ENCODE measurements around the gene PHF24. TPM values are rescaled to one million over a fixed set of nuclear protein-coding genes. Genes with fewer than 3 reads are reported as not detected.
"Not testable (repeated sequence)": the region's sequence is repeated elsewhere in the genome, so short reads cannot be mapped to it uniquely, and the experiment has no call there.

The PHF24 gene
- total and polyA plus RNA-seq, 5 donors from 2014 or later = not detected

DNA sequence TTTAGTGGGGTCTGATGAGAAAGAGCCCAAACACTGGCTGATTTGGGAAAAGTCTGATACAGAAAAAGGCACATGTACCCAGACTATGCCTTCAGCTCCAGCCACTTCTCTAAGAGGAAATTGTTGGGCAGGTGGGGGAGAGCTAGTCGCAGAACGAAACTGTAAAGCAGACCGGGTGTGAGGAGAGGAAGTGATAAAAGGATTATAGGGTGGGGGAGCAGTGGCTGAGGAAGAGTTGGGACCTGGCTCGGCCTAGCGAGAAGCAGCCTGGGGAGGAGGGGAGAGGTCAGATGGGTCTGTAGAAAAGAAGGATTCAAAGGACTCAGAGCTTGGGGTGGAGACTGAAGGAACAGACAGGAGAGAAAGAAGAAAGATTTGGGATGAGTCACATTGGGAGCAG is 65.4 kb downstream of the PHF24 start:
- not testable (repeated sequence) for H3K4me3 ChIP-seq (ENCODE audit: low read depth, low read length); H3K27me3 ChIP-seq (ENCODE audit: control insufficient read depth, insufficient read depth, low read length); ATAC-seq (ENCODE audit: low read depth in 2 of 2); H3K4me1 ChIP-seq (ENCODE audit: control insufficient read depth, insufficient read depth, low read length, poor library complexity, severe bottlenecking); H3K27ac ChIP-seq (ENCODE audit: insufficient read depth, low read length, poor library complexity, severe bottlenecking); H3K27me3 Mint-ChIP-seq; H3K4me3 Mint-ChIP-seq; H3K9me3 ChIP-seq (ENCODE audit: control insufficient read depth in 2 of 2, low read length in 2 of 2); H3K9me3 Mint-ChIP-seq; H3K36me3 ChIP-seq (ENCODE audit: control insufficient read depth, insufficient read depth, low read length)
- H3K4me1 Mint-ChIP-seq = peaks cover 7 to 21% (median 11%) of the 10 kb centered on the region in 4 donors
- DNase-seq = peak in 1 of 3 donors; percentile 30
- H3K36me3 Mint-ChIP-seq = peaks cover 37% of the 10 kb centered on the region
- H3K27ac Mint-ChIP-seq = peak overlapping the region in 1 of 3 donors; percentile 62

DNA sequence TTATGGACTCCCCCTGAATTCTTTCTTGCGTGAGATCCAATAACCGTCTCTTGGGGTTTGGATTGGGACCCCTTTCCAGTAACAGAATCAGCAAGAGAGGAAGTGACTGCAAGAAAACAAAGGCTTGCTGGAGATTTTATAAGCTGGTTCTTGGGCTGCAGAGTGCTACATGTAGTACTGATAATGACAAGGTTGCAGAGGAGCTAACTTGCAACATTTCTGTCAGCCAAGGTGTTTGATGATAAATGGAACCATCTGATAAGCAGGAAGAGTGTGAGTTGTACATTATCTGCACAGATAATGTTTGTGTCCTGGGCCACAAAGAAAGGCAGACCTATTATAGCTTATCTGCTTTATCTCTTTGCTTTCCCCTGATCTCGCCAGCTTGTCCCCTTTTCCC is 68.6 kb downstream of the PHF24 start:
- H3K27me3 ChIP-seq (ENCODE audit: control insufficient read depth, insufficient read depth, low read length) = no peaks in the 10 kb centered on the region
- ATAC-seq (ENCODE audit: low read depth in 2 of 2) = no peak
- Mint-ChIP-seq H3K9me3 (no peaks in the 10 kb centered on the region), H3K27me3 (no peaks in the 10 kb centered on the region), H3K27ac (peak overlapping the region in 2 of 3 donors; percentile 19 to 52), H3K4me3 (no peak overlapping the region), H3K36me3 (peaks cover 30% of the 10 kb centered on the region), H3K4me1 (peaks cover 11 to 21% (median 12%) of the 10 kb centered on the region in 4 donors)
- H3K4me1 ChIP-seq (ENCODE audit: control insufficient read depth, insufficient read depth, low read length, poor library complexity, severe bottlenecking) = no peaks in the 10 kb centered on the region
- H3K36me3 ChIP-seq (ENCODE audit: control insufficient read depth, insufficient read depth, low read length) = no peaks in the 10 kb centered on the region
- no peaks in the 10 kb centered on the region for H3K9me3 ChIP-seq (ENCODE audit: control insufficient read depth in 2 of 2, low read length in 2 of 2)
- no peak overlapping the region for H3K4me3 ChIP-seq (ENCODE audit: low read depth, low read length)
- no peak overlapping the region for H3K27ac ChIP-seq (ENCODE audit: insufficient read depth, low read length, poor library complexity, severe bottlenecking)
- no peak for DNase-seq

GRCh38 chr9:35027374-35027773 is 69.3 kb downstream of the PHF24 start:
- H3K4me1 Mint-ChIP-seq = peaks cover 11 to 21% (median 12%) of the 10 kb centered on the region in 4 donors
- no peaks in the 10 kb centered on the region for H3K9me3 Mint-ChIP-seq
- H3K36me3 ChIP-seq (ENCODE audit: control insufficient read depth, insufficient read depth, low read length) = no peaks in the 10 kb centered on the region
- H3K27ac ChIP-seq (ENCODE audit: insufficient read depth, low read length, poor library complexity, severe bottlenecking) = no peak overlapping the region
- no peak for ATAC-seq (ENCODE audit: low read depth in 2 of 2)
- peak overlapping the region in 1 of 3 donors; percentile 21 for H3K27ac Mint-ChIP-seq
- H3K4me1 ChIP-seq (ENCODE audit: control insufficient read depth, insufficient read depth, low read length, poor library complexity, severe bottlenecking) = no peaks in the 10 kb centered on the region
- H3K27me3 Mint-ChIP-seq = no peaks in the 10 kb centered on the region
- DNase-seq = no peak
- no peak overlapping the region for H3K4me3 Mint-ChIP-seq
- no peaks in the 10 kb centered on the region for H3K9me3 ChIP-seq (ENCODE audit: control insufficient read depth in 2 of 2, low read length in 2 of 2)
- H3K27me3 ChIP-seq (ENCODE audit: control insufficient read depth, insufficient read depth, low read length) = no peaks in the 10 kb centered on the region
- H3K36me3 Mint-ChIP-seq = peaks cover 23% of the 10 kb centered on the region
- H3K4me3 ChIP-seq (ENCODE audit: low read depth, low read length) = no peak overlapping the region

- Histone ChIP-seq H3K27ac (ENCODE audit: insufficient read depth, low read length, poor library complexity, severe bottlenecking) (no peak overlapping the region), H3K27me3 (ENCODE audit: control insufficient read depth, insufficient read depth, low read length) (no peaks in the 10 kb centered on the region), H3K36me3 (ENCODE audit: control insufficient read depth, insufficient read depth, low read length) (no peaks in the 10 kb centered on the region), H3K4me3 (ENCODE audit: low read depth, low read length) (no peak overlapping the region), H3K9me3 (ENCODE audit: control insufficient read depth in 2 of 2, low read length in 2 of 2) (no peaks in the 10 kb centered on the region), H3K4me1 (ENCODE audit: control insufficient read depth, insufficient read depth, low read length, poor library complexity, severe bottlenecking) (no peaks in the 10 kb centered on the region)
- Mint-ChIP-seq H3K4me1 (peaks cover 11 to 21% (median 12%) of the 10 kb centered on the region in 4 donors), H3K36me3 (peaks cover 22% of the 10 kb centered on the region), H3K9me3 (no peaks in the 10 kb centered on the region), H3K4me3 (no peak overlapping the region), H3K27me3 (no peaks in the 10 kb centered on the region), H3K27ac (peak overlapping the region in 1 of 3 donors; percentile 21)
- peak in 1 of 3 donors; percentile 23 for DNase-seq
- no peak for ATAC-seq (ENCODE audit: low read depth in 2 of 2)
Measured at GRCh38 chr9:35027860-35028259, 69.8 kb downstream of the PHF24 start.

GRCh38 chr9:35028341-35028740 is 70.3 kb downstream of the PHF24 start:
- Histone ChIP-seq H3K9me3 (ENCODE audit: control insufficient read depth in 2 of 2, low read length in 2 of 2) (no peaks in the 10 kb centered on the region), H3K4me1 (ENCODE audit: control insufficient read depth, insufficient read depth, low read length, poor library complexity, severe bottlenecking) (no peaks in the 10 kb centered on the region), H3K27ac (ENCODE audit: insufficient read depth, low read length, poor library complexity, severe bottlenecking) (no peak overlapping the region), H3K27me3 (ENCODE audit: control insufficient read depth, insufficient read depth, low read length) (no peaks in the 10 kb centered on the region), H3K36me3 (ENCODE audit: control insufficient read depth, insufficient read depth, low read length) (no peaks in the 10 kb centered on the region), H3K4me3 (ENCODE audit: low read depth, low read length) (no peak overlapping the region)
- DNase-seq = no peak
- Mint-ChIP-seq H3K36me3 (peaks cover 21% of the 10 kb centered on the region), H3K4me1 (peaks cover 9 to 20% (median 12%) of the 10 kb centered on the region in 4 donors), H3K27me3 (no peaks in the 10 kb centered on the region), H3K27ac (no peak overlapping the region), H3K9me3 (no peaks in the 10 kb centered on the region), H3K4me3 (no peak overlapping the region)
- no peak for ATAC-seq (ENCODE audit: low read depth in 2 of 2)

DNA sequence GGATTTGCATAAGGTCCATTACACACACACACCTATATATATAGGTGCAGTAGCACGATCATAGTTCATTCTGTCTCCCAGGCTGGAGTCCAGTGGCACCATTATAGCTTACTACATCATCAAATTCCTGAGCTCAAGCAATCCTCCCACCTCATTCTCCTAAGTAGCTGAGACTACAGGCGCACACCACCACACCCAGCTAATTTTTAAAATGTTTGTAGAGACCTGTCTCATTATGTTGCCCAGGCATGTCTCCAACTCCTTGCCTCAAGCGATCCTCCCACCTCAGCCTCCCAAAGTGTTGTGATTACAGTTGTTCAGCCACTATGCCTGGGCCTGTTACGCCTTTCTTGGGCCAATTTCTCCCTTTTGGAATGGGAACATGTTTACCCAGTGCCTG is 71.2 kb downstream of the PHF24 start:
- Mint-ChIP-seq H3K27ac (no peak overlapping the region), H3K36me3 (peaks cover 12% of the 10 kb centered on the region), H3K4me1 (peaks cover 7 to 15% (median 12%) of the 10 kb centered on the region in 4 donors), H3K27me3 (no peaks in the 10 kb centered on the region), H3K4me3 (no peak overlapping the region), H3K9me3 (no peaks in the 10 kb centered on the region)
- DNase-seq = no peak
- no peaks in the 10 kb centered on the region for H3K36me3 ChIP-seq (ENCODE audit: control insufficient read depth, insufficient read depth, low read length)
- H3K4me1 ChIP-seq (ENCODE audit: control insufficient read depth, insufficient read depth, low read length, poor library complexity, severe bottlenecking) = no peaks in the 10 kb centered on the region
- no peak for ATAC-seq (ENCODE audit: low read depth in 2 of 2)
- no peak overlapping the region for H3K27ac ChIP-seq (ENCODE audit: insufficient read depth, low read length, poor library complexity, severe bottlenecking)
- no peak overlapping the region for H3K4me3 ChIP-seq (ENCODE audit: low read depth, low read length)
- no peaks in the 10 kb centered on the region for H3K9me3 ChIP-seq (ENCODE audit: control insufficient read depth in 2 of 2, low read length in 2 of 2)
- no peaks in the 10 kb centered on the region for H3K27me3 ChIP-seq (ENCODE audit: control insufficient read depth, insufficient read depth, low read length)

DNA sequence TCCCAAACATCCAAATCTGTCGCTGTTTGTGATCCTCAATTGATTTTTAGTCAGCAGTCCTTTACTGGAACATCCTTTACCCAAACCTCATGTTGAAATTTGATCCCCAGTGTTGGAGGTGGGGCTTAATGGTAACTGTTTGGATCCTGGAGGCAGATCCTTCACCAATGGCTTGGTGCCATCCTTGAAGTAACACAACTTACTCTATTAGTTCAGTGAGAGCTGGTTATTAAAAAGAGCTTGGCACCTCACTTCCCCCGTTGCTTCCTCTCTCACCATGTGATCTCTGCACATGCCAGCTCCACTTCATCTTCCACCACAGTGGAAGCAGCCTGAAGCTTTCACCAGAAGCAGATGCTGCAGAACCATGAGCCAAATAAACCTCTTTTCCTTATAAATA is 71.8 kb downstream of the PHF24 start:
- Mint-ChIP-seq H3K4me1 (peaks cover 7 to 13% (median 12%) of the 10 kb centered on the region in 4 donors), H3K27ac (no peak overlapping the region), H3K27me3 (no peaks in the 10 kb centered on the region), H3K36me3 (peaks cover 8% of the 10 kb centered on the region), H3K9me3 (no peaks in the 10 kb centered on the region), H3K4me3 (no peak overlapping the region)
- H3K27ac ChIP-seq (ENCODE audit: insufficient read depth, low read length, poor library complexity, severe bottlenecking) = no peak overlapping the region
- ATAC-seq (ENCODE audit: low read depth in 2 of 2) (no peak), DNase-seq (no peak)
- H3K4me1 ChIP-seq (ENCODE audit: control insufficient read depth, insufficient read depth, low read length, poor library complexity, severe bottlenecking) = no peaks in the 10 kb centered on the region
- H3K36me3 ChIP-seq (ENCODE audit: control insufficient read depth, insufficient read depth, low read length) = no peaks in the 10 kb centered on the region
- no peaks in the 10 kb centered on the region for H3K9me3 ChIP-seq (ENCODE audit: control insufficient read depth in 2 of 2, low read length in 2 of 2)
- H3K4me3 ChIP-seq (ENCODE audit: low read depth, low read length) = no peak overlapping the region
- no peaks in the 10 kb centered on the region for H3K27me3 ChIP-seq (ENCODE audit: control insufficient read depth, insufficient read depth, low read length)

Data from CD4-positive, CD25-positive, alpha-beta regulatory T cell (primary cell).